SIG-M5 (cell line): ENCODE measurements around the gene CD8B2.
"Not testable (repeated sequence)": the region's sequence is repeated elsewhere in the genome, so short reads cannot be mapped to it uniquely, and the experiment has no call there.

Source experiments
- DNase-seq: peaks from one replicate; lab custom pipeline; 2025; lab: John Stamatoyannopoulos, UW

Gene CD8B2

DNA sequence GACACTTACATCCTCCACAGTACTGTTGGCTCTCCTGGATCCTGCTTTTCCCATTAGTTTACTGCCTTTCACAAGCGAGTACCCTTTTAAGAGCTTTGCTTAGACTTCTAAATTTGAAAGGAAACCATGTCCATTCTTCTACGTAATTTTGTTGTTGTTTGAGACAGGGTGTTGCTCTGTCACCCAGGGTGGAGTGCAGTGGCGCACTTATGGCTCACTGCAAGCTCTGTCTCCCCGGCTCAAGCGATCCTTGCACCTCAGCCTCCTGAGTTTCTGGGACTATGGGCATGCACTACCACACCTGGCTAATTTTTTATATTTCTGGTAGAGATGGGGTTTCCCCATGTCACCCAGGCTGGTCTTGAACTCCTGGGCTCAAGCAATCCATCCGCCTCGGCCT, 24.8 kb downstream of the CD8B2 start:
- DNase-seq, result not testable (repeated sequence)

DNA sequence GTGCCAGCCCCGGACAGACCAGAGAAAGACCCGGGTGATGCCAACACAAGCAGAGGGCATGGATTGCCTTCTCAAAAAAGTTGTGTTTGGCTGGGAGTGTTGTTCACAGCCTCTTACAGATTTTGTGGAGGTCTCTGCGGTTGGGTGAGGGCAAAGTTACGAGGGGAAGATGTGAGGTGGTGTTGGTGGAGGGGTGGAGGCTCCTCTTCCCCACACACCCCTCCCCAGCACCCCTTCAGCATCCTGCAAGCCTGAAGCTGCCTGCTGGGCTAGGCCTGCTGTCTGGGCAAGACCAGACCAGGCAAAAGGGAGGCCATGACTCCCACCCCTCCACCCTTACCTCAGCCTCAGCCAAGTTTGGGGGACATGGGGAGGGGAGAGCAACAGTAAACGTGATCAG, 26.2 kb downstream of the CD8B2 start:
- not testable (repeated sequence) for DNase-seq

DNA sequence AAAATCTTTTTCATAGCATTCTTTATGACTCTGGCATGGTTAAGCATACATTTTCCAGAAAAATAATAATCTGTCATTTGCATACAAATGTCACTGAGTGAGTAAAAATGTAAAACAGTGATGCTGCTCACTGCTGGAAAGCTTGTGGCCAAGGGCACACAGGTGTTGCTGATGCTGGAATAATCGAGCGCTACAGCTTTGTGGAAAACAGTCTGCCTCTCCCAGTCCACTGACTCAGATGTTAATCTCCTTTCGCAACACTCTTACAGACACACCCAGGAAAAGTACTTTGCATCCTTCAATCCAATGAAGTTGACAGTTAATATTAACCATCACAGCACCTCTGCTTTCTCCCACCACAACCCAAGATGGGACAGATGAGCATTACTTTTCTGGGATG, 27.7 kb downstream of the CD8B2 start:
- not testable (repeated sequence) for DNase-seq

DNA sequence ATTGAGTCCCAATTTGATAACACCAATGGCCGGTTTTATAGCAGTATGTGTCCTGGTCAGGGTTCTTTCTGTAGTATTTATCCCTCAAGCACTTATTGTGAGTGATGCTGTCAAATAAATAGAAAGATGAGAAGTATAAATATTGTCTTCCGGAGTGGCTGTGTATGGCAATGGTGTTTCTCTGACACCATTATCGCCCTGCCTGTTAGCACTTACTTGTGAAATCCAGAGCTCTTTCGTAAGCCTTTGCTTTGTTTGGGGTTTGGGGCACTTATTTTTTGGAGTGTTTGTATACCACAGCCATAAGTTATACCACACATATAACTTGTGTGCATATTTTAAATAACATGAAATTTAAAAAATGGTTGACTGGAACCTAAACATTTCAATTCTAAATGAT, 29.3 kb downstream of the CD8B2 start:
- no peak for DNase-seq

DNA sequence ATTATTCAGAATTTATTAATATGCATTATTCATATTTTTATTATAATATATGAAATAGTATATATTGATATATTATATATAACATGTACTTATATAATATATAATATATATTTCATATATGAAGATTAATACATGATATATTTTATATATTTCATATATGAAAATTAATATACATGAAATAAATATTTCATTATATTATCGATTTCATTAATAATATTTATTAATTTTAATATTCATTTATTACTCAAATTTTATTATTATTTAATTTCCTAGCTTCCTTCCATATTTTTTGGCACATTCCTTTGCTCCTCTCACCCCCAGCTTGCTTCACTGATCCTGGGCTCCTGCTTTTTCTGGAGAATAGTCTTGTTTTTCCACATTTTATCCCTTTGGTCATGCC, 29.7 kb downstream of the CD8B2 start:
- no peak for DNase-seq

DNA sequence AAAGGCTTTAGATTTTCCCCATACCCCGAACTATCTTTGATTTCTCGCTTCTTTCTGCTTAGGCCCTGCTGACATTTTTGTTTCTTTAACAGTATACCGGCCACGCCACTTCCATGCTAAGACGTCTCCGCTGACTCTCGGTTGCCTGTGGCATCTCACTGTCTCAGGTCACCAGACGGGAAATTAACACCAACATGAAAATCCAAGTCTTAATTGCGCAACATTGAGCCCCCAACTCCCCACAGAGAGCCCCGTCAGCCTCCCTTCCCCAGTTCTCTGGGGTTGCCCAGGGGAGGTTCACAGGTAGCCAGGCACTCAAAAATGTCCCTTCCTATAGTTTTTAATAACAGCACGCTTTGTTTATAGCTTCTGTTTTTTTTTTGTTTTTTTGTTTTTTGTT, 30.2 kb downstream of the CD8B2 start:
- no peak for DNase-seq

DNA sequence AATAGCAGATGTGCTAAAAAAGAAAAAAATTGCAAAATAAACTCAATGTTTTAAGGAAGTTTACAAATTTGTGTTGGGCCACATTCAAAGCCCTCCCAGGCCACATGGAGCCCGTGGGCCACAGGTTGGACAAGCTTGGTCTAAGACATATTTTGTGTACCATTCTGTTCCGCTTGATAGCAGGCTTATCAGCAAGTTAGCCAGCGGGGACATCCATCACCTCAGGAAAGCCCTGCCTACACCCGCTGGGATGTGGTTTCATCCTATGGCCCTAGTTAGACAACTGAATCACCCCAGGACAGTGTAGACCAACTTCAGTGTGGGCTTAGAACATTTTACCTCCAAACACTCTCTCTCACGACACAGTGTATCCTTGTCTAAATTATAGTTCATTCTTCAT, 32.6 kb downstream of the CD8B2 start:
- no peak for DNase-seq

DNA sequence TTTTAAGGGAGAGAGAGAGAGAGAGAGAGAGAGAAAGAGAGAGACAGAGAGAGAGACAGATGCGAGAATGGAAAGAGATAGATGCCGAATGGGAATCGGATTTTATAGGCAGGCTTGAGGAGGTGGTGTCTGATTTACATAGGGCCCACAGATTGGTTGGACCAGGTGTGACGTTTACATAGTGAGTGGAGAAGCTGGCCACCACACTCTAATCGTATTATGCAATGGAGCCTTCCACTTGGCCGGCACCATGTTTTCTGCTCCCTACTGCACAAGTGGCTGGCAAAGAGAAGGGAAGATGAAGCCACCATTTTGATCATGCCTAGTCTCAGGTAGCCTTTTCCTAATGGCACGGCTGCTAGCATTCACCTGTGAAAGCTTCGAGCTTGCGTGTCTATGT, 33.9 kb downstream of the CD8B2 start:
- DNase-seq, result no peak

DNA sequence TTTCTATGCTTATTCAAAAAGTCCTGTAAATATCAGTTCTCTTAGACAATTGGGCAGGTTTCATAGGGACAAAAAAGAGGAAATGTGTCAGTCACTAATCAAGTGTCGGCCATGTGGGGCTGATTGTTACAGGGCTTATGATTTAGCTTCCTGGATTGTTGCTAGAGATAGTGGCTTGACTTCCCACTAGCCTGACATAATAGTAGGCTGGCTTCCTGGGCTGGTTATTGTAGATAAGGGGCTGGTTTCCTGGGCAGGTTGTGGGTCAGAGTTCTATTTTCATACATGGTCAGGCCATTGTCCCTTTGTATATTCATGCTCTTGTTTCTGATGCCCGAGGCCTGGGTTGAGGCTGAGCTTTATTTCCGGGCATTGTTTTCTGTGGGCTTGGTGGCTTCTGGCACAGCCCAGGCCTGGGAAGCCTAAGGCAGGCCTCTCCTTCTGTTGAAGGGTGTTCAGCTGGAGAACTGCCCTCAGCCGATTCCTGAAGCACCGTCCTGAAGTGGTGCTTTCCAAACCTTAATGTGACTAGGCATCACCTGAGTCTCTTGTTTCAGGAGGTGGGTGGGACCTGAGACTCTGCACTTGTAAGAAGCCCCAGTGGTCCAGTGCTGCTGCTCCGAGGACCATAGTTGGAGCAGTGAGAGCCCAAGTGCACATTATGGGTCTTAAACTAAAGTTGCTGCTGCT, 37.0 kb downstream of the CD8B2 start:
- DNase-seq, result no peak

DNA sequence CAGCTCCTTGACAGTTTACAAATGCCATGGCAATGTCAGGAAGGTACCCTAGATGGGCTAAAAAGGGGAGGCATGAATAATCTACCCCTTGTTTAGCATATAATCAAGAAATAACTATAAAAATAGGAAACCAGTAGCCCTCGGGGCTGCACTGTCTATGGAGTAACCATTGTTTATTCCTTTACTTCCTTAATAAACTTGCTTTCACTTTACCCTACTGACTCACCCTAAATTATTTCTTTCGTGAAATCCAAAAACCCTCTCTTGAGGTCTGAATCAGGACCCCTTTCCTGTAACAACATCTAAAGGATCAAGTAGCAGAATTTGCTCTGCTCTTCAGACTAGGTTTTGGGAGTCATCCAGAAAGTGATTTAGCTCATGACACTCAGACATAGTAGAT, 43.7 kb downstream of the CD8B2 start:
- DNase-seq, result no peak

DNA sequence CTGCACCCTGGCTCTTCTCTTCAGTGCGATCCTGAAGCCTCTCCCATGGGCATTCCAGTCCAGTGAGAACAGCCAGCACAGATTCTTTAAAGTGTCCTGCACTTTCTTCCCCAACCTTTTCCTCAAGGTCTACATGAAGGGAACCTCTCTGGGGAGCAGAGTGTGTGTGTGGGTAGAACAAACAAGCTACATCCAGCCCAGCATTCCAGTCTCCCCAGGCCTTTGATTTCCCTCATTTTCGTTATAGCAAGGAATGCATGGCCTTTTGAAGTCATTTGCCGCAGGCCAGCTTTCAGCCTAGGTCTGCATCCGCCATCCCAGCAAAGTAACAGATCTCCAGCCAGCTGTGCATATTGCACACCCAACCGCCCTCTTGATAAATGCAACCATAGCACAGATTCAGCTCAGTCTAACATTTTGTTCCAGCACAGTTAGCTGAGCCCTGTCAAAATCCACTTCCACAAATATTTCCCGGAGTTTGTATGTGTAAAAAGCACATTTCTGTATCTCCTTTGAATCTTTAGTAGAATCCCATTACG, 44.6 kb downstream of the CD8B2 start:
- no peak for DNase-seq

DNA sequence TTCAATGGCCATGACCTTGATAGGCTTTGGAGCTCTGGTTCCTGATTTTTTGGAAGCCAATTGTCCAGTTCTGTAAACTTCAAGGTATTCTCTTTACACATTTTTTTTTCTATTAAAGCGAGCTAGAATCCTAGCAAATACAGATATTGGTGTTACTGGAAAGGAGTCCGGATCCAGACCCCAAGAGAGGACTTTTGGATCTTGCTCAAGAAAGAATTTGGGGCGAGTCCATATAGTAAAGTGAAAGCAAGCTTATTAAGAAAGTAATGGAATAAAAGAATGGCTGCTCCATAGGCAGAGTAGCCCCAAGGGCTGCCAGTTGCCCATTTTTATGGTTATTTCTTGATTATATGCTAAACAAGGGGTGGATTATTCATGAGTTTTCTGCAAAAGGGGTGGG, 45.1 kb downstream of the CD8B2 start:
- DNase-seq, result no peak

DNA sequence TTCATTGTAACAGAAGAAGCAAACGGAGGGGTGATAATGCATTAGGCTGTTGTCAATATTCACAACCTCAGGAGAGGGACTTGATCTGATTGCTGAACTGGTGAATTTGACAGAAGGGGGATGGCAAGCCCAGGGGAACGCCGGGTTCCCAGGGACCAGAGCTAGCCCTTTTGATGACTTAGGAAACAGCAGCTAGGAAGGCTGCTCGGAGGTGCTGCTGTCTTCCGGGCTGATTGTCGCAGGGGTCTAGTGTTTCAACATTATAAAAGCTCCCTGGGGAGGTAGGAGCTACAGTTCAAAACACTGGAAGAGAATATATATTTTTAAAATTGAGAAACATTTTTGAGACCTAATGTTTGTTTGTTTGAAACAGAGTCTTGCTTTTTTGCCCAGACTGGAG, 47.3 kb downstream of the CD8B2 start:
- no peak for DNase-seq

DNA sequence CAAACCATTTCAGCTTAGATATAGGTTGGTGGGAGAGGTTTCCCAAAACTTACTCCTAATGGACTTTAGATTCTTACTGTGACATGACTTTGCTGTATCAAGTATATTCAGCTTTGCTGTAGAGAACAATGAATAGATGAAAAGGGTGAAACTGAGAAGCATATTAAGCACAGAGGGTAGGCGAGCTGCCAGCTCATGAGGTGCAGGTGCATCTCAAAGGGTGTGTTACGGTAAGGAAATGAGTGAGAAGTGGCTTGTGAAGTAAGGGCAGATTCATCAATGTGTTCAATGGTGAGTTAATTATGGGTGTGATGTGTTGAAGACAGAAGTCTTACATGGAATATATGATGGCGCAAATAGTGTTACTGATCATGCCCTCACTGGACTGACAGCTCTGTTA, 49.3 kb downstream of the CD8B2 start:
- no peak for DNase-seq

DNA sequence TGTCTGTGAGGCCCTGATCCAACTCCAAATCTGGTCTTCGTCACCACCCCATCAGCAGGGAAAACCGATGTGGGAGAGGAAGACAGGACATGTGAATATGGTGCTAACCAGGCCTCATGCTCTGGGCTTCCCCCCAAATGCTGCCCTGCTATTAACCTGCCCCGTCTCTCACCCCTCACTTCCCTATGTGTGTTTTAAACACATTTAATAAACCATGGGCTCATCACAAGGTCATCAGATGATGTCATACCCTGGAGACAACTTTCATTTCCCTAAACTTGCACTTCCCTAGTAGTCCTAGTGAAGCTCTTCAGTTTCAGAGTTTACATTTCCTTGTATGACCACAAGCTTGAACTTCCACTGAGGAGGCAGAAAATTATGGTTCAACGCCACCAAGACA, 49.9 kb downstream of the CD8B2 start:
- peak; percentile 78 for DNase-seq

DNA sequence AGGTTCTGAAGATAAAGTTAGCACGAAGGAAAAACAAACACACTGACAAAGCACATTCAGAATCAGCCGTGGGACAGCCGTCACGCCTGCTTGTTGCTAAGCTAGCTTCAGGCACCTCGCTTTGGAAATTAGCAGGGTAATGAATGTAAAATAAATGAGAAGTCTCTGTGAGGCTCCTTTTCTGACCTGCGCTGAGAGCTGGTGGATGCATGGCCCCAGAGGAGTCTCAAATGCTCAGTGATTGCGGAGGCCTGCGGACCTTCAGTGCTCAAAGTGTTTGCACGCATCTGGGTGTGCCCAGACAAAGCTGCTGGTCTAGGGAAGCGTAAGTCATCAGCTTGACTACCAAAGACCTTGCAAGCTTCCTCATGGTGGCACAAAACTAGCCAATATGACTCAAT, 50.6 kb downstream of the CD8B2 start:
- no peak for DNase-seq

DNA sequence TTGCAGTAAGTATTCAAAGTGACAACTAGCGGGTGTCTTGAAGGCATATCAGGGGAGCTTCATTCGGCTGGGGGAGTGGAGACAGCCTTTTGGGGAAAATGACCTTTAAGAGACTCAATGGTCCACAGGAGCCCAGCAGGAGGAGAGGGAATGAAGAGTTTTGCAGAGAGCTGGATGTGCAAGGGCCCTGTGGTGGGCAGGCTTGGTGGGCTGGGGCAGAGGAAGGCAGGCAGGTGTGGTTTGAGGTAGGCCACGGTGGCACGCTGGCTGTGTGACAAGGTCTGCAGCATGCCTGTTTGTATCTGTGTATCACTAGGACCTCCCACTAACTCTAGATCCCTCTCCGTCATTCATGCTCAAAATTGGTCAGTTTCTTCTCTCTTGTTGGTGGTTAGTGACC, 53.7 kb downstream of the CD8B2 start:
- DNase-seq, result no peak

DNA sequence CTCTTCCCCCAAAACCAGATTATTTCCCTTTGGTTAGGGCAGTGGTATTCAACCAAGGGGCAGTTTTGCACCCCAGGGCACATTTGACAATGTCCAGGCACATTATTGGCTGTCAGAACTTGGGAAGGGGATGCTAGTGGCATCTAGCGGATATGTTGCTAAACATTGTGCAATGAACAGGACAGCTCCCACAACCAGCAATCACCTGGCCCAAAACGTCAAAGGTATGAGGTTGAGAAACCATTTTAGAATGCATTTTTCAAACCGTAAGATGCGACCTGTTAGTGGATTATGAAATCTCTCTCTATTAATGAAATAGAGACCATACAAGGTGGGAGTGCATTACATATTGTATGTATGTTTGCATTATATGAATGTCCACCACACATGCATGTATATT, 54.2 kb downstream of the CD8B2 start:
- DNase-seq, result no peak

DNA sequence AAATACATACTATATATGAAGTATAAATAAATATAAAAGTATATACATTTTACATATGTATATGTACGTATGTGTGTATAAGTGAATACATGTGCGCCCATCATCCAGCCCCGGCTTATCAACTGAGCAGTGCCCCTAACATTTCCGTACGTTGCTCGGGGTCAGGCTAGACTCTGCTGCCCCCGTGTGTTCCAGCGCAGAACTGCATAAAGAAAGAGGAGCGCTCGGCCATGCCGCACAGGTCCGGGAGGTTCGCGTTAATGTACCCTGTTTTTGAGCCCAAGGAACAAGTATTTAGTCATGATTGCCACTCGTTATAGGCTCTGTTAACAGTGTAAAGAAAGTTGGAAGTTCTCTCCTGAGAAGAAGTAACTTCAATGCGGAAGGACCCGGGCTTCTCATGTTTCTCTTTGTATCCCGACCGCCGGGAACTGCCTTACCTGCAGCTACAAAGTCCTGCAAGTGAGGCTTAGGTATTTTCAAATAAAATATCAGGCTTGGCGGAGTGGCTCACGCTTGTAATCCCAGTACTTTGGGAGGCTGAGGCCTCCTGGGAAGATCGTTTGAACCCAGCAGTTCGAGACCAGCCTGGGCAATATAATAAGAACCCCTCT, 55.7 kb downstream of the CD8B2 start:
- DNase-seq, result no peak

DNA sequence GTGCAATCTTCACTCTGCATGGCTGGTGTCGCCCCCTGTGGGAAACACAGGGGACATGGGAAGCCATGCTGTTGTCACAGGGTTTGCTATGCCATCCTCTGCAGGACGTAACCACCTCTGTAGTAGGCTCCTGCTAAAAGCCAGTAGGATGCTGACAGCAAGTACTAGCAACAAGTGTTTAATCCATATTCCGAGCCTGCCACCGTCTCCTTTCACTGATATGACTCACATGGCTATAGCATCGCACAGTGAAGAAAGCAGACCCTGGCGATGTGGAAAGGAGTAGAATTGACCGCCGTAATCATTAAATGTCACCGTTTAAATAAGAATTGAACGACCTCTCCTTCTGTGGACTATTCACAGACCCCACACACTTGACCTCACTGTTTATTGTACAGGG, 57.8 kb downstream of the CD8B2 start:
- no peak for DNase-seq

DNA sequence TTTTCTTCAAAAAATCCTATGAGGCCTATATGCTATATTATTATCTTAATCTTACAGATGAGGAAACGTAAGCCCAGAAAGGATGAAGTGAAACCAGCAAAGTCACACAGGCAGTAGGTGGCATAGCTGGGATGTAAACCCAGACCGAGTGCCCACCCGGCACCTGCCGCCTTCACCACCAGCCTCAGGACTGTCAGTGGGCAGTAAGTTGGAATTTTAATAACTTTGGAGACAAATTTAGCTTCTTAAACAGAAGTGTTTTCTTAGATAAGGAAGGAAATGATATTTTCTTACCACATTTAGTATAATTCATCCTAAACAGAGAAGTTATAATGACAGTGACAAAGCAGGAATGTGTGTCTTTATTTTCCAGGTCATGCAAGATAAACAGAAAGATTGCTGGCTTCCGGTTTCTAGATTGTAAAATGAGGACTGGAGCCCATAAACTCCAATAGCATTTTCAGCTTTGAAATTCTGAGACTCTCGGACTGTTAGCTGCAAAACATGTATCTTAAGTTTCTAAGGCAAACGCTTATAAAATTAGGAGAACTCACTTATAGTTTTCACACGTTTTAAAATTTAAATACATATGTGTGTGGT, 59.3 kb downstream of the CD8B2 start:
- DNase-seq, result no peak

DNA sequence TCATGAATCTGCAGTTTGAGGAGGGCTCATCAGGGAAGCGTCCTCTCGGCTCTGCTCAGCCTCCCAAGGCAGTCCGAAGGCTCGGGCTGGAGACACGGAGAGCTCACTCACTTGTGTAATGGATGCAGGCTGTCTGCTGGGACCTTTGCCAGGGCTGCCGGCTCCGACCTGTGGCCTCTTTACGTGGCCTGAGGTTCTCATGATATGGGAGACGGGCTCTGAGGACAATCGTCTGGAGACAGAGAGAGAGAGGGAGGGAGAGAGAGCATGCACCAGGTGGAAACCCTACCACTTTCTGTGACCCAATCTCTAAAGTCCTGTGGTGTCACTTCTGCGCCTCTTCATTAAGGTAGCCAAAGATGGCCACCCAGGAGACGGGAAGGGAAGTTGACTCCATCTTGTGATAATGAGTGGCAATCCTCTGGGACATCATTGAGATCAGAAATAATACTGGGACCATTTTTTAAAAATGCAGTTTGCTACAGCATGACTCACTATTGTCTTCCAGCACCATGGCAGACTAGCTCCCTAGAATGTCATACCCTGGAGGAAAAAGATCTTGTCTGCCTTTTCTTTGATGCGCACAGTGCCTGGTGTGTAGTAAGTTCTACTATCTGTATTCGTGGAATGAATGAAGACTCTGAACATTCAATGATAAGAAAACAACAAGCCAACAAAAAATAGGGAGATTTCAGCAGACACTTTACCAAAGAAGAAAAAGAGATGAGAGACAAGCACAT, 60.2 kb downstream of the CD8B2 start:
- no peak for DNase-seq
